Panc1 (cell line): ENCODE results near the gene C1S. TPM values are rescaled to one million over a fixed set of nuclear protein-coding genes. Genes with fewer than 3 reads are reported as not detected.
"Not testable (repeated sequence)": the region's sequence is repeated elsewhere in the genome, so short reads cannot be mapped to it uniquely, and the experiment has no call there.

ENCODE experiments used
- ATAC-seq: fragments of 200-7000 bp; cut with Tn5 transposase; 2 replicates; pipeline ENCODE4 v1.9.1; 2020; ENCODE audit warnings: mild to moderate bottlenecking, moderate library complexity
- BruUV-seq: library from RNA; stranded (reverse); fragments of 400-500 nt; replicated peaks from 2 replicates; lab custom pipeline; 2021; lab: Mats Ljungman, UMichigan
- CTCF ChIA-PET: fragments of 300-600 bp; sonication (Branson Sonifier 250); formaldehyde crosslinking; loops from one replicate; lab custom pipeline; 2022; ENCODE audit warnings: antibody characterized with exemption; lab: Charles Lee
- POLR2A ChIA-PET: fragments of 300-600 bp; sonication (Branson Sonifier 250); formaldehyde crosslinking; loops from one replicate; lab custom pipeline; 2022; ENCODE audit warnings: antibody characterized with exemption; lab: Charles Lee
- DNase-seq: peaks from one replicate; pipeline ENCODE4 v3.0.0-alpha.2; 2010; ENCODE audit warnings: low read depth, low spot score
- H3K27ac ChIP-seq: 2 replicates; pipeline ENCODE4 v1.5.1; 2011; ENCODE audit warnings: mild to moderate bottlenecking, low read length, inconsistent platforms
- H3K27me3 ChIP-seq: fragments of 200-500 bp; sonication (Bioruptor generic); 2 replicates; pipeline ENCODE4 v1.6.0; 2014; ENCODE audit warnings: low read length, inconsistent platforms; ENCODE audit not compliant: control insufficient read depth, insufficient read depth
- H3K36me3 ChIP-seq: fragments of 200-500 bp; sonication (Bioruptor generic); 2 replicates; pipeline ENCODE4 v1.5.1; 2014; ENCODE audit warnings: inconsistent platforms, mild to moderate bottlenecking, low read length, moderate library complexity; ENCODE audit not compliant: control insufficient read depth, insufficient read depth
- H3K4me1 ChIP-seq: 2 replicates; pipeline ENCODE4 v1.5.1; 2011; ENCODE audit warnings: inconsistent platforms, mild to moderate bottlenecking, low read length, moderate library complexity; ENCODE audit not compliant: control insufficient read depth, insufficient read depth
- H3K4me3 ChIP-seq, 2 experiments: 2 replicates each; pipeline ENCODE4 v1.5.1; 2011 to 2012; ENCODE audit warnings: low read depth in 2 of 2, low read length in 2 of 2, mild to moderate bottlenecking in 2 of 2, inconsistent platforms in 1 of 2, moderate library complexity in 1 of 2
- H3K9me3 ChIP-seq: fragments of 200-500 bp; sonication (Bioruptor generic); 2 replicates; pipeline ENCODE4 v1.5.1; 2014; ENCODE audit warnings: low read depth, mild to moderate bottlenecking, inconsistent platforms, low read length, moderate library complexity; ENCODE audit not compliant: control insufficient read depth, insufficient read depth
- POLR2AphosphoS5 ChIP-seq: IDR thresholded peaks from 2 replicates; pipeline ENCODE4 v1.6.1; 2012; ENCODE audit warnings: mild to moderate bottlenecking, low read depth, low read length, moderate library complexity
- SIN3A ChIP-seq: IDR thresholded peaks from 2 replicates; pipeline ENCODE4 v1.6.1; 2012; ENCODE audit warnings: low read depth, mild to moderate bottlenecking, low read length, moderate library complexity, borderline replicate concordance; ENCODE audit not compliant: insufficient read depth
- TCF7L2 ChIP-seq: IDR thresholded peaks from 2 replicates; pipeline ENCODE4 v1.6.1; 2011; ENCODE audit warnings: mild to moderate bottlenecking, low read depth, low read length, inconsistent platforms
- in situ Hi-C: cut with HindIII; loops from 2 replicates; pipeline ENCODE4 v1.10.0; 2016; ENCODE audit warnings: low sequenced_read_pairs, low pct_unique_long_range_greater_than_20kb
- intact Hi-C: fragments of 100-400 bp; cut with micrococcal nuclease; formaldehyde crosslinking; loops from one replicate; pipeline ENCODE4 v1.10.0; 2022; ENCODE audit not compliant: unreplicated experiment
- total RNA-seq: library from RNA; stranded (reverse); gene quantifications from one replicate; pipeline ENCODE4 v1.2.1, GENCODE V29; 2021; ENCODE audit not compliant: unreplicated experiment
- TF ChIP-seq, protein P1 (sequence below), 2 experiments: IDR thresholded peaks; 2 replicates each; pipeline ENCODE4 v1.6.1; 2011 to 2012; ENCODE audit warnings: low read depth in 2 of 2, control low read depth in 1 of 2, low read length in 1 of 2, mild to moderate bottlenecking in 1 of 2, moderate library complexity in 1 of 2; ENCODE audit not compliant: insufficient read depth in 1 of 2
- TF ChIP-seq, protein P2 (sequence below): fragments of 450-650 bp; IDR thresholded peaks from 2 replicates; pipeline ENCODE4 v1.5.1; 2017; ENCODE audit warnings: mild to moderate bottlenecking

Gene C1S
- total RNA-seq, 1 experiment from 2014 or later = 1.8 TPM

DNA sequence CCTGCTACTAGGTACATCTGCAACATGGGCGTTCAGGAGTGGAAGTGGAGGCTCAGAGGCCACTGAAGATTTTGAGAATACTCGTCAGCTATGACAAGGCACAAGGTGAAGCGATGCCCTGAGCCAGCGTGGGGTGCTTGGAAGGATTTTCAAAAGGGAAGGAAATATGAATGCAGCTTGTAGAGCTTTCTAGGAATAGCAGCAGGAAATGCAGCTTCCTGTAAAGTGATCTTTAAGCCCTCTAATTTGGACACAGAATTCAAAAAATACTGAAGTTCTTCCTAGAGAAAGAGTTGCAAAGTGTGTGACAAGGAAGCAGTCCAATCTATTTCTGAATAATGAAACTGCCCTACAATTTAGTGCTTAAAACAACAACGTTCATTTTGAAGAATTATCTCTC, 13.2 kb upstream of the C1S start:
- H3K9me3 ChIP-seq = no peaks in the 10 kb centered on the region
- no TSS peak for BruUV-seq
- H3K27ac ChIP-seq = no peak overlapping the region
- ATAC-seq (no peak), DNase-seq (no peak)
- in situ Hi-C loops (no loop called here), intact Hi-C loops (no loop called here)
- no peak overlapping the region for H3K4me3 ChIP-seq
- CTCF ChIA-PET = no interaction called here
- POLR2A ChIA-PET = no interaction called here
- H3K4me1 ChIP-seq = no peaks in the 10 kb centered on the region
- no peaks in the 10 kb centered on the region for H3K36me3 ChIP-seq
- TF ChIP-seq SIN3A (no peak), TCF7L2 (no peak), POLR2AphosphoS5 (no peak)
- TF ChIP-seq, protein P1, sequence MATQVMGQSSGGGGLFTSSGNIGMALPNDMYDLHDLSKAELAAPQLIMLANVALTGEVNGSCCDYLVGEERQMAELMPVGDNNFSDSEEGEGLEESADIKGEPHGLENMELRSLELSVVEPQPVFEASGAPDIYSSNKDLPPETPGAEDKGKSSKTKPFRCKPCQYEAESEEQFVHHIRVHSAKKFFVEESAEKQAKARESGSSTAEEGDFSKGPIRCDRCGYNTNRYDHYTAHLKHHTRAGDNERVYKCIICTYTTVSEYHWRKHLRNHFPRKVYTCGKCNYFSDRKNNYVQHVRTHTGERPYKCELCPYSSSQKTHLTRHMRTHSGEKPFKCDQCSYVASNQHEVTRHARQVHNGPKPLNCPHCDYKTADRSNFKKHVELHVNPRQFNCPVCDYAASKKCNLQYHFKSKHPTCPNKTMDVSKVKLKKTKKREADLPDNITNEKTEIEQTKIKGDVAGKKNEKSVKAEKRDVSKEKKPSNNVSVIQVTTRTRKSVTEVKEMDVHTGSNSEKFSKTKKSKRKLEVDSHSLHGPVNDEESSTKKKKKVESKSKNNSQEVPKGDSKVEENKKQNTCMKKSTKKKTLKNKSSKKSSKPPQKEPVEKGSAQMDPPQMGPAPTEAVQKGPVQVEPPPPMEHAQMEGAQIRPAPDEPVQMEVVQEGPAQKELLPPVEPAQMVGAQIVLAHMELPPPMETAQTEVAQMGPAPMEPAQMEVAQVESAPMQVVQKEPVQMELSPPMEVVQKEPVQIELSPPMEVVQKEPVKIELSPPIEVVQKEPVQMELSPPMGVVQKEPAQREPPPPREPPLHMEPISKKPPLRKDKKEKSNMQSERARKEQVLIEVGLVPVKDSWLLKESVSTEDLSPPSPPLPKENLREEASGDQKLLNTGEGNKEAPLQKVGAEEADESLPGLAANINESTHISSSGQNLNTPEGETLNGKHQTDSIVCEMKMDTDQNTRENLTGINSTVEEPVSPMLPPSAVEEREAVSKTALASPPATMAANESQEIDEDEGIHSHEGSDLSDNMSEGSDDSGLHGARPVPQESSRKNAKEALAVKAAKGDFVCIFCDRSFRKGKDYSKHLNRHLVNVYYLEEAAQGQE (IDR thresholded peaks at IDR 0.05; ENCODE audit: insufficient read depth in 1 of 2, low read depth in 2 of 2, low read length in 1 of 2) = no peak
- TF ChIP-seq, protein P2, sequence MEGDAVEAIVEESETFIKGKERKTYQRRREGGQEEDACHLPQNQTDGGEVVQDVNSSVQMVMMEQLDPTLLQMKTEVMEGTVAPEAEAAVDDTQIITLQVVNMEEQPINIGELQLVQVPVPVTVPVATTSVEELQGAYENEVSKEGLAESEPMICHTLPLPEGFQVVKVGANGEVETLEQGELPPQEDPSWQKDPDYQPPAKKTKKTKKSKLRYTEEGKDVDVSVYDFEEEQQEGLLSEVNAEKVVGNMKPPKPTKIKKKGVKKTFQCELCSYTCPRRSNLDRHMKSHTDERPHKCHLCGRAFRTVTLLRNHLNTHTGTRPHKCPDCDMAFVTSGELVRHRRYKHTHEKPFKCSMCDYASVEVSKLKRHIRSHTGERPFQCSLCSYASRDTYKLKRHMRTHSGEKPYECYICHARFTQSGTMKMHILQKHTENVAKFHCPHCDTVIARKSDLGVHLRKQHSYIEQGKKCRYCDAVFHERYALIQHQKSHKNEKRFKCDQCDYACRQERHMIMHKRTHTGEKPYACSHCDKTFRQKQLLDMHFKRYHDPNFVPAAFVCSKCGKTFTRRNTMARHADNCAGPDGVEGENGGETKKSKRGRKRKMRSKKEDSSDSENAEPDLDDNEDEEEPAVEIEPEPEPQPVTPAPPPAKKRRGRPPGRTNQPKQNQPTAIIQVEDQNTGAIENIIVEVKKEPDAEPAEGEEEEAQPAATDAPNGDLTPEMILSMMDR = no peak
- H3K27me3 ChIP-seq = no peaks in the 10 kb centered on the region

DNA sequence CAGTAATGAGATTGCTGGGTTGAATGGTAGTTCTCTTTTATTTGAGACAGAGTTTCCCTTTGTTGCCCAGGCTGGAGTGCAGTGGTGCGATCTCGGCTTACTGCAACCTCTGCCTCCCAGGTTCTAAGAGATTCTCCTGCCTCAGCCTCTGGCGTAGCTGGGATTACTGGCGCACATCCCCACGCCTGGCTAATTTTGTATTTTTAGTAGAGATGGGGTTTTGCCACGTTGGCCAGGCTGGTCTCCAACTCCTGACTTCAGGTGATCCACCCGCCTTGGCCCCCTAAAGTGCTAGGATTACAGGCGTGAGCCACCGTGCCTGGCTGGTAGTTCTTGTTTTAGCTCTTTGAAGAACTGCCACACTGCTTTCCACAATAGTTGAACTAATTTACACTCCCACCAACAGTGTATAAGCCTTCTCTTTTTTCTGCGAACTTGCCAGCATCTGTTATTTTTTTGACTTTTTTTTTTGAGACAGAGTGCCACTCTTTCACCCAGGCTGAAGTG, 11.0 kb upstream of the C1S start:
- in situ Hi-C loops, ATAC-seq, CTCF ChIA-PET, H3K9me3 ChIP-seq, POLR2A ChIA-PET, H3K27me3 ChIP-seq, DNase-seq, H3K4me1 ChIP-seq, BruUV-seq, intact Hi-C loops, H3K36me3 ChIP-seq, H3K4me3 ChIP-seq, H3K27ac ChIP-seq: not testable (repeated sequence)

DNA sequence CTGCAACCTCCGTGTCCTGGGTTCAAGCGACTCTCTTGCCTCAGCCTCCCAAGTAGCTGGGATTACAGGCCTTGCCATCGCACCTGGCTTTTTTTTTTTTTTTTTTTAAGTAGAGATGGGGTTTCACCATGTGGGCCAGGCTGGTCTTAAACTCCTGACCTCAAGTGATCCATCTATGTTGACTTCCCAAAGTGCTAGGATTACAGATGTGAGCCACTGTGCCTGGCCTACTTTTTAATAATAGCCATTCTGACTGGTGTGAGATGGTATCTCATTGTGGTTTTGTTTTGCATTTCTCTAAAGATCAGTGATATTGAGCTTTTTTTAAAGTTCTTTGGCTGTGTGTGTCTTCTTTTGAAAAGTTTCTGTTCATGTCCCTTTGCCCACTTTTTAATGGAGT, 10.5 kb upstream of the C1S start:
- in situ Hi-C loops, ATAC-seq, BruUV-seq, POLR2A ChIA-PET, H3K27me3 ChIP-seq, intact Hi-C loops, H3K27ac ChIP-seq, H3K4me3 ChIP-seq, H3K4me1 ChIP-seq, CTCF ChIA-PET, H3K36me3 ChIP-seq, DNase-seq, H3K9me3 ChIP-seq: not testable (repeated sequence)
